Measurements from ENCODE around the gene SYTL4.

- TF ChIP-seq EZH2 (IDR thresholded peaks at IDR 0.05; ENCODE audit: low read depth) = no peak
- no peak for TF ChIP-seq CTCF (conservative IDR thresholded peaks at IDR 0.05)
Observed at GRCh38 chrX:100662796-100663195, 69.1 kb downstream of the SYTL4 start.
